HFFc6 (cell line): ENCODE results near the gene C10orf95. TPM values are rescaled to one million over a fixed set of nuclear protein-coding genes. Genes with fewer than 3 reads are reported as not detected.
A peak's percentile ranks its signal among the peaks of the same experiment; 100 is the strongest.
"Not testable (repeated sequence)": the region's sequence is repeated elsewhere in the genome, so short reads cannot be mapped to it uniquely, and the experiment has no call there.

Experiments used
- DNase-seq: peaks from one replicate; pipeline ENCODE4 v3.0.0-alpha.2; 2018
- H3K27ac Mint-ChIP-seq: 2 replicates; pipeline ENCODE4 v1.8.0; 2020; ENCODE audit warnings: mild to moderate bottlenecking, mixed read lengths
- H3K27me3 Mint-ChIP-seq: 2 replicates; pipeline ENCODE4 v1.8.0; 2021; ENCODE audit warnings: mild to moderate bottlenecking, moderate library complexity, mixed read lengths; ENCODE audit not compliant: insufficient read depth
- H3K36me3 Mint-ChIP-seq: 2 replicates; pipeline ENCODE4 v1.8.0; 2021; ENCODE audit warnings: low read depth, mixed read lengths
- H3K4me1 Mint-ChIP-seq: 2 replicates; pipeline ENCODE4 v1.8.0; 2020; ENCODE audit warnings: low read depth, mixed read lengths
- H3K4me3 Mint-ChIP-seq: 2 replicates; pipeline ENCODE4 v1.8.0; 2020; ENCODE audit warnings: mild to moderate bottlenecking, moderate library complexity, mixed read lengths
- H3K9me3 Mint-ChIP-seq: 2 replicates; pipeline ENCODE4 v1.8.0; 2020; ENCODE audit warnings: mild to moderate bottlenecking, mixed read lengths
- CTCF ChIP-seq: fragments of 200-600 bp; sonication (generic); IDR thresholded peaks from 2 replicates; pipeline ENCODE4 v1.5.0; 2021; ENCODE audit warnings: antibody characterized with exemption, mild to moderate bottlenecking
- long read RNA-seq: library from polyadenylated mRNA; unstranded; transcript quantifications from one replicate; pipeline ENCODE4 v2.0.0, GENCODE V29; 2019
- total RNA-seq, 6 experiments: library from RNA; stranded (reverse); fragmentation: NEBNext Ultra II Directional; extraction: Animal tissue kit (Norgen Biotek cat#: 25700); gene quantifications; 2 replicates in 1 of 6; 3 replicates in 5 of 6; pipeline ENCODE4 v1.2.3, GENCODE V29; 2021

The C10orf95 gene, protein sequence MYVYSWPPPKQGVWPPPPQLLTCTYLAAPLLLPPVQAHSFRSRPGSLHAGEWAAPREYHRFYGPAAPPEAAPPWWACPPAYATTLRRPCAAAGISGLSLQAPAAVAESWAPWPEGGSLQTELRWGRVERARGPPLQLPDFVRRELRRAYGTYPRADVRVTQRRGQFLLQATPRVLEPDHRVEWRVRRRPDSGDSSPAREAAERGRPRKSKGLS
- total RNA-seq, result under 1 TPM in 1 of 6 experiments, not detected in 5; 0.12 TPM
- long read RNA-seq, result 0 reads

DNA sequence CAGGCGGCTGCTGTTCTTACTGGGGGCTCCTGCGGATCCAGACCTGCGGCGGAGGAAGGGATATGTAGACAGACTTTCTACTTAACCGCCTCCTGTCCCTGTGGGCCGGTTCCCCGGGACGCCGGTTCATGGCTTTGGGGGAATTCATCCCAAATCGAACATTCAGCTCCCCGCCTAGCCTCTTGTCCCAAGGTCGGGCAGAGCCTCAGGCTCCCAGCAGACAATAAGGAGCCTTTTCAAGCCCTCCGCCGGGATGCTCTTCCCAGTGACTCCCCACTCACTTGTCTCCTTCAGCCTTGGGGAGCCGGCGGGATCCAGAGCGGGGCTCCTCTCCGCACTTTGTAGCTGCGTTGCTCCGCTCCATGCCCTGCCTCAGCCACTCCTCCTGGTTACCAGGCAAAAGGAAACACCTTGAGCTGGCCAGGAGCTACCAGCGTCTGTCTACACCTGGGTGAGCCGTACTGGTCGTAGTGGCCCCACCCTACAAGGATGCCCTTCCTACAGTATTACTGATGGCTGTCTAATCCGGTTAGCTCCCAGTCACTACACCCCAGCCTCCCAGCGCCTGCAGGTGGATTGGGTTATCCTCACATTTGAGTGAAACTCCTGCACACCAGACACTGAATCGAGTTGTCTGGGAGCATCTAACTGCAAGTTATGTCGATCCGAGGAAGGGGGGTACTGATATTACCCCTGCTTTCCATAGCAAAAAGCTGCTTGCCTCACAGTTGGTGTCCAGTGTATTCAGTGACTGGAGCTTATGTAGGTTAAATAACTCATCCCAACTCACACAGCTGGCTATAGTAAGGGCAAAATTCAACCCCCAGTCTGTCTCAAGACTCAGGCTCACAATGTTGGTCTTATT, at the start of gene C10orf95:
Gene C10orf95 (minus strand): TSS at position 439 of the 865 bp plus-strand sequence. CDS start 450 bp downstream, outside the sequence.
- DNase-seq, result no peak
- Mint-ChIP-seq H3K9me3 (no peaks in the 10 kb centered on the region), H3K27me3 (peaks cover 3% of the 10 kb centered on the region), H3K36me3 (peaks cover 5% of the 10 kb centered on the region; the same call in 1 of the 2 replicates), H3K4me3 (peak within 1 kb of the TSS; percentile 75), H3K27ac (peak within 1 kb of the TSS; percentile 83), H3K4me1 (peaks cover 57% of the 10 kb centered on the region)
- no peak for TF ChIP-seq CTCF

- Mint-ChIP-seq H3K4me1 (peaks cover 32% of the 10 kb centered on the region), H3K36me3 (peaks cover 10% of the 10 kb centered on the region; the same call in 1 of the 2 replicates)
- not testable (repeated sequence) for H3K27ac Mint-ChIP-seq, H3K27me3 Mint-ChIP-seq, DNase-seq, H3K4me3 Mint-ChIP-seq, H3K9me3 Mint-ChIP-seq
Observed at GRCh38 chr10:102500686-102501085, 49.3 kb upstream of the C10orf95 start.

GRCh38 chr10:102499356-102499755, 48.0 kb upstream of the C10orf95 start:
- Mint-ChIP-seq H3K27me3 (no peaks in the 10 kb centered on the region), H3K4me1 (peaks cover 22% of the 10 kb centered on the region), H3K27ac (peak overlapping the region; percentile 66), H3K9me3 (no peaks in the 10 kb centered on the region), H3K4me3 (no peak overlapping the region), H3K36me3 (peaks cover 7% of the 10 kb centered on the region; the same call in 1 of the 2 replicates)
- no peak for DNase-seq
- no peak for TF ChIP-seq CTCF

DNA sequence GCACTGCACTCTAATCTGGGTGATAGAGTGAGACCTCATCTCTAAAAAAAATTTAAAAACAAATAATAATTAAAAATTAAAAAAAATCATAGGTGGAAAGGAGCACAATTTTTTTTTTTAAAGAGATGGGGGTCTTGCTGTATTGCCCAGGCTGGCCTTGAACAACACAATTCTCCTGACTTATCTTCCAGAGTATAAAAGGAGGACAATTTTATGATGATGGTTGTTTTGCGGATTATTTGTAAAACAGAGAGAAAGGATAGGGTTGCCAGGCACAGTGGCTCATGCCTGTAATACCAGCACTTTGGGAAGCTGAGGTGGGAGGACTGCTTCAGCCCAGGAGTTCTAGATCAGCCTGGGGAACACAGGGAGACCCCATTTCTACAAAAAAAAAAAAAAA, 46.2 kb upstream of the C10orf95 start:
- Mint-ChIP-seq H3K9me3 (no peaks in the 10 kb centered on the region), H3K27ac (no peak overlapping the region), H3K36me3 (peaks cover 7% of the 10 kb centered on the region; the same call in 1 of the 2 replicates)

DNA sequence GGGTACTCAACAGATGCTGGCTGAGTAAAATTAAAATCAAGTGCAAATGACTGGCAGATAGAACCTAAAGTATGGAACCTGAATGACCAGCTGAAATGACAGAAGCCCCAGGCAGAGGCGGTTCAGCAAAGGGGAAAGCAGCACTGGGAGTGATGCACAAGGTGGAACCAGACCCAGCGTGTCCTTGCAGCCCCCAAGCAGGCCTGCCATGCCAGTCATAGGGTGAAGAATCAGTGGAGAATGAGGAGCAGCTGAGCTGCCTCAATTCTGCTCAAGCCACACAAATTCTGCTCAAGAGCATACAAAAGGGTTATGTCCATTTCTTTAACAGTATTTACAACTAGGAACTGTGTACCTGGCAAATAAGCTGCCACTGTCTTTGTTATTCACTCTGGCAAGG, 42.4 kb upstream of the C10orf95 start:
- TF ChIP-seq CTCF, result no peak
- Mint-ChIP-seq H3K27ac (no peak overlapping the region), H3K4me1 (peaks cover 18% of the 10 kb centered on the region), H3K4me3 (no peak overlapping the region), H3K9me3 (no peaks in the 10 kb centered on the region), H3K36me3 (no peaks in the 10 kb centered on the region), H3K27me3 (no peaks in the 10 kb centered on the region; the same call in 1 of the 2 replicates)
- no peak for DNase-seq

More for the DNA sequence above, 46.2 kb upstream of the C10orf95 start:
- Mint-ChIP-seq H3K4me3 (no peak overlapping the region), H3K4me1 (peaks cover 33% of the 10 kb centered on the region), H3K27me3 (no peaks in the 10 kb centered on the region)
- no peak for TF ChIP-seq CTCF
- DNase-seq, result no peak
